A549 (cell line): Measurements from ENCODE around the gene SDHAF2. TPM values are rescaled to one million over a fixed set of nuclear protein-coding genes. Genes with fewer than 3 reads are reported as not detected.
A peak's percentile ranks its signal among the peaks of the same experiment; 100 is the strongest.

Experiments used
- ATAC-seq, 2 experiments: fragments of 200-7000 bp in 1 of 2; fragments of >200 bp in 1 of 2; cut with Nextera tagmentation in 1 of 2; cut with Tn5 transposase in 1 of 2; 3 replicates each; pipeline versions ENCODE4 v1.8.0 to v1.9.1; 2018 to 2020; ENCODE audit warnings: mild to moderate bottlenecking in 1 of 2, moderate library complexity in 1 of 2
- CTCF ChIA-PET: fragments of 300-600 bp; sonication (Branson Sonifier 250); formaldehyde crosslinking; extraction: SDS; loops from one replicate; lab custom pipeline; 2021; ENCODE audit warnings: antibody characterized with exemption, inconsistent platforms; lab: Yijun Ruan, JAX
- POLR2A ChIA-PET: fragments of 350-600 bp; formaldehyde crosslinking; extraction: SDS; loops from one replicate; lab custom pipeline; 2021; ENCODE audit warnings: antibody characterized with exemption, inconsistent platforms; lab: Yijun Ruan, JAX
- DNase-seq, 2 experiments: peaks; one replicate each; pipeline versions ENCODE4 v3.0.0 to v3.0.0-alpha.2; 2011 to 2016; ENCODE audit warnings: low read depth in 1 of 2, low spot score in 1 of 2
- FAIRE-seq: peaks from 2 replicates; lab custom pipeline; 2011; peaks lifted over from hg19 to GRCh38; lab: Jason Lieb, UNC
- H3K27ac ChIP-seq, 2 experiments: fragments of >200 bp; sonication (Bioruptor Twin); formaldehyde crosslinking; 3 replicates each; pipeline ENCODE4 v1.5.1; 2016 to 2017
- H3K4me1 ChIP-seq: fragments of >200 bp; sonication (Bioruptor Twin); formaldehyde crosslinking; 3 replicates; pipeline ENCODE4 v1.6.1; 2016
- H3K4me2 ChIP-seq: fragments of >200 bp; sonication (Bioruptor Twin); formaldehyde crosslinking; 3 replicates; pipeline ENCODE4 v1.6.1; 2016
- H3K4me3 ChIP-seq: fragments of >200 bp; sonication (Bioruptor Twin); formaldehyde crosslinking; 3 replicates; pipeline ENCODE4 v1.5.1; 2016
- H3K9me3 ChIP-seq: fragments of >200 bp; sonication (Bioruptor Twin); formaldehyde crosslinking; 3 replicates; pipeline ENCODE4 v1.6.1; 2016
- BCL3 ChIP-seq: fragments of >200 bp; sonication (Bioruptor Twin); formaldehyde crosslinking; IDR thresholded peaks from 3 replicates; pipeline ENCODE4 v1.6.1; 2016
- BHLHE40 ChIP-seq: IDR thresholded peaks from 2 replicates; pipeline ENCODE4 v1.6.1; 2012; ENCODE audit warnings: low read depth, low read length, inconsistent platforms
- CBX2 ChIP-seq: fragments of 200-600 bp; sonication (generic); IDR thresholded peaks from 2 replicates; pipeline ENCODE4 v1.6.1; 2016; ENCODE audit warnings: low read depth, mild to moderate bottlenecking, borderline replicate concordance
- CBX8 ChIP-seq: fragments of 200-600 bp; sonication (generic); IDR thresholded peaks from 2 replicates; pipeline ENCODE4 v1.6.1; 2016
- CHD2 ChIP-seq: fragments of 150-350 bp; IDR thresholded peaks from 2 replicates; pipeline ENCODE4 v1.6.1; 2014; ENCODE audit warnings: low read length; ENCODE audit not compliant: partially characterized antibody
- EHF ChIP-seq: fragments of 250-450 bp; sonication (Bioruptor Pico); IDR thresholded peaks from 2 replicates; pipeline ENCODE4 v1.5.0; 2020; ENCODE audit warnings: mild to moderate bottlenecking
- EHMT2 ChIP-seq: fragments of 200-600 bp; sonication (generic); IDR thresholded peaks from 2 replicates; pipeline ENCODE4 v1.6.1; 2016; ENCODE audit warnings: antibody characterized with exemption, low read depth, mild to moderate bottlenecking, moderate library complexity
- ESRRA ChIP-seq: fragments of 150-350 bp; IDR thresholded peaks from 2 replicates; pipeline ENCODE4 v1.6.1; 2014; ENCODE audit warnings: mild to moderate bottlenecking, low read length, borderline replicate concordance
- FOSB ChIP-seq: fragments of 250-450 bp; sonication (Bioruptor Pico); IDR thresholded peaks from 2 replicates; pipeline ENCODE4 v1.5.0; 2020; ENCODE audit warnings: mild to moderate bottlenecking, moderate library complexity
- FOSL2 ChIP-seq, 2 experiments: fragments of 450-650 bp in 1 of 2; fragments of >200 bp in 1 of 2; sonication (Bioruptor Twin) in 1 of 2; formaldehyde crosslinking; IDR thresholded peaks; 2 replicates each; pipeline versions ENCODE4 v1.5.0 to v1.6.1; 2016 to 2020; ENCODE audit warnings: mild to moderate bottlenecking in 1 of 2, moderate library complexity in 1 of 2
- FOXS1 ChIP-seq: fragments of 250-450 bp; sonication (Bioruptor Pico); IDR thresholded peaks from 2 replicates; pipeline ENCODE4 v1.5.0; 2020; ENCODE audit warnings: mild to moderate bottlenecking, moderate library complexity
- GATA3 ChIP-seq: IDR thresholded peaks from 2 replicates; pipeline ENCODE4 v1.6.1; 2012; ENCODE audit warnings: borderline replicate concordance
- HEYL ChIP-seq: fragments of 250-450 bp; sonication (Bioruptor Pico); IDR thresholded peaks from 2 replicates; pipeline ENCODE4 v1.8.0; 2021; ENCODE audit warnings: mild to moderate bottlenecking, moderate library complexity
- JUN ChIP-seq, 2 experiments: fragments of >200 bp; sonication (Bioruptor Twin); formaldehyde crosslinking; IDR thresholded peaks; 2 replicates in 1 of 2; 3 replicates in 1 of 2; pipeline ENCODE4 v1.6.1; 2016 to 2017
- KDM5A ChIP-seq: fragments of 200-600 bp; sonication (generic); IDR thresholded peaks from 2 replicates; pipeline ENCODE4 v1.6.1; 2016; ENCODE audit warnings: antibody characterized with exemption, mild to moderate bottlenecking
- MAZ ChIP-seq: fragments of 150-350 bp; IDR thresholded peaks from 2 replicates; pipeline ENCODE4 v1.6.1; 2014; ENCODE audit warnings: antibody characterized with exemption, low read depth, low read length, borderline replicate concordance
- MYC ChIP-seq: IDR thresholded peaks from 2 replicates; pipeline ENCODE4 v1.6.1; 2012; ENCODE audit warnings: mild to moderate bottlenecking, inconsistent platforms, low read length, improper control_type of control experiment, borderline replicate concordance
- NPAS2 ChIP-seq: fragments of 250-450 bp; sonication (Bioruptor Pico); IDR thresholded peaks from 2 replicates; pipeline ENCODE4 v1.8.0; 2022; ENCODE audit warnings: mild to moderate bottlenecking, moderate library complexity, borderline replicate concordance
- NR3C1 ChIP-seq: fragments of >200 bp; sonication (Bioruptor Twin); formaldehyde crosslinking; IDR thresholded peaks from 3 replicates; pipeline ENCODE4 v1.6.1; 2017
- PHF8 ChIP-seq: fragments of 200-600 bp; sonication (generic); IDR thresholded peaks from 2 replicates; pipeline ENCODE4 v1.6.1; 2016; ENCODE audit warnings: low read depth, mild to moderate bottlenecking, antibody characterized with exemption, moderate library complexity, borderline replicate concordance
- RARB ChIP-seq: fragments of 250-450 bp; sonication (Bioruptor Pico); IDR thresholded peaks from 2 replicates; pipeline ENCODE4 v1.8.0; 2021; ENCODE audit warnings: mild to moderate bottlenecking, moderate library complexity
- ZFP36 ChIP-seq: fragments of 450-650 bp; IDR thresholded peaks from 2 replicates; pipeline ENCODE4 v1.6.1; 2014; ENCODE audit warnings: borderline replicate concordance; ENCODE audit not compliant: partially characterized antibody
- ZNF302 ChIP-seq: fragments of 250-450 bp; sonication (Bioruptor Pico); IDR thresholded peaks from 2 replicates; pipeline ENCODE4 v1.9.0; 2021; ENCODE audit warnings: inconsistent platforms, mild to moderate bottlenecking, moderate library complexity
- WGBS: methylation state at CpG from one replicate; pipeline ENCODE4 v1.1.6; 2017; ENCODE audit errors: missing lambda C conversion rate; 5-methylcytosine and 5-hydroxymethylcytosine counted together
- polyA plus RNA-seq, 4 experiments: library from polyadenylated mRNA; depleted of rRNA in 3 of 4; stranded (reverse); fragments of >200 nt; fragmentation: RNase III in 1 of 4; extraction: RNeasy Plus Mini Kit Qiagen cat#74134 plus additional on column Dnase treatment in 1 of 4; gene quantifications; 2 replicates in 3 of 4; 3 replicates in 1 of 4; pipeline ENCODE4 v1.2.3, GENCODE V29; 2011 to 2017
- TF ChIP-seq, protein P1 (sequence below): IDR thresholded peaks from 2 replicates; pipeline ENCODE4 v1.6.1; 2012
- TF ChIP-seq, protein P2 (sequence below): IDR thresholded peaks from 2 replicates; pipeline ENCODE4 v1.6.1; 2012
- TF ChIP-seq, protein P3 (sequence below): IDR thresholded peaks from 2 replicates; pipeline ENCODE4 v1.6.1; 2012; ENCODE audit warnings: low read depth, borderline replicate concordance
- TF ChIP-seq, protein P4 (sequence below): fragments of 250-450 bp; sonication (Bioruptor Pico); IDR thresholded peaks from 2 replicates; pipeline ENCODE4 v1.5.0; 2021; ENCODE audit warnings: mild to moderate bottlenecking, moderate library complexity, borderline replicate concordance

Gene SDHAF2
- polyA plus RNA-seq, 2 of the 4 experiments (the other 2 are of a cell fraction), result 44.4 to 76.4 TPM

DNA sequence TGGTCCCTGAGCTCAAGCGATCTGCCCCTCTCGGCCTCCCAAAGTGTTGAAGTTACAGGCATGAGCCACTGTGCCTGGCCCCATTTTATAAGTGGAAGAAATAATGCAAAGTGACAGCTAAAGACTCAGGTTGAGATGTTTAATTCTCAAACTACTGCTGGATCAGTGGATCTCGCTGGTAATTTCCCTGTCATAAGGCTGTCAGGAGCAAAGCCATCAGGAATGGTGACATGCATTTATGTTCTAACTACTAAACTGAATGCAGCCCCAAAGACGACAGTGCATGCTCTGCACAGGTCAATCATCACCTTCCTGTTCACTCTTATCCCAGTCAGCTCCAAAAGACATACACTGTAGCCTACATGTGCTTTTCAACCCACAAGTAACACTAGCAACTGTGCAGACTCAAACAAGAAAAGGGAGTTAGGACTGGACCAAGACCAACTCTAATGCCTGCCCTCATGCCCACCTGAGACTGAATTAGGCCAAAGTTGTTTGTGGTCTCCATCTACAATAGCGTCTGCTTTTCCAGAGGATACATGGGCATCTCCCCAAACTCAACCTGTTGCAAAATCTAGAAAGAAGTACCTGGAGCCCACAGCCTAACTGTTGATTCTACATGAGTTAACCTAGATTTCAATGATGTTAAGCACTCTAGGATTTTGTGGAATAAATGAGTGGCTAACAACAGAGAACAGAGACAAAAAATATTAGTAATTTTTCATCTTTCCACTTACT lies 22.8 kb upstream of the SDHAF2 start:
- H3K4me3 ChIP-seq, result no peak overlapping the region
- WGBS, result 92% methylated on average over 5 of the region's 5 CpGs
- no peak for ATAC-seq
- FAIRE-seq, result no peak
- no peak for TF ChIP-seq FOSL2 (IDR thresholded peaks at IDR 0.05)
- no peak for TF ChIP-seq FOSL2 (CRISPR knock-in tag; IDR thresholded peaks at IDR 0.05)
- no peak for TF ChIP-seq NPAS2 (CRISPR knock-in tag)
- no peak for TF ChIP-seq CBX8
- TF ChIP-seq KDM5A, result no peak
- TF ChIP-seq ZNF302 (CRISPR knock-in tag), result no peak
- TF ChIP-seq FOSB (CRISPR knock-in tag), result no peak
- no peak for TF ChIP-seq ESRRA
- TF ChIP-seq, protein P1, sequence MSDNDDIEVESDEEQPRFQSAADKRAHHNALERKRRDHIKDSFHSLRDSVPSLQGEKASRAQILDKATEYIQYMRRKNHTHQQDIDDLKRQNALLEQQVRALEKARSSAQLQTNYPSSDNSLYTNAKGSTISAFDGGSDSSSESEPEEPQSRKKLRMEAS, result no peak
- TF ChIP-seq CBX2, result no peak
- no peak overlapping the region for H3K27ac ChIP-seq
- no peak overlapping the region for H3K4me2 ChIP-seq
- no peaks in the 10 kb centered on the region for H3K9me3 ChIP-seq
- no peaks in the 10 kb centered on the region for H3K4me1 ChIP-seq
- ChIA-PET POLR2A (no interaction called here), CTCF (interaction anchor here (3.0 kb wide), 1 partner anchor 21 kb away, joined by 11 read pairs; no protein-coding TSS in a partner anchor)
- DNase-seq, result no peak

GRCh38 chr11:61411589-61411988 lies 18.3 kb upstream of the SDHAF2 start:
- ATAC-seq, result 0 out of 6 replicates have a peak, but pooled peaks of 1 of the 2 experiments have one; percentile 19
- Histone ChIP-seq H3K4me1 (no peaks in the 10 kb centered on the region), H3K4me2 (no peak overlapping the region), H3K27ac (no peak overlapping the region), H3K4me3 (no peak overlapping the region), H3K9me3 (no peaks in the 10 kb centered on the region)
- no peak for FAIRE-seq
- WGBS, result 83% methylated on average over 9 of the region's 9 CpGs
- TF ChIP-seq, protein P1, result no peak
- TF ChIP-seq BHLHE40, result no peak
- TF ChIP-seq CHD2, result no peak
- TF ChIP-seq NR3C1, result no peak
- no peak for TF ChIP-seq FOSL2 (IDR thresholded peaks at IDR 0.05)
- no peak for TF ChIP-seq FOSL2 (CRISPR knock-in tag; IDR thresholded peaks at IDR 0.05)
- TF ChIP-seq JUN (IDR thresholded peaks at IDR 0.05), result no peak
- no peak for TF ChIP-seq RARB (CRISPR knock-in tag)
- TF ChIP-seq HEYL (CRISPR knock-in tag), result no peak
- TF ChIP-seq ESRRA, result no peak
- TF ChIP-seq, protein P2, sequence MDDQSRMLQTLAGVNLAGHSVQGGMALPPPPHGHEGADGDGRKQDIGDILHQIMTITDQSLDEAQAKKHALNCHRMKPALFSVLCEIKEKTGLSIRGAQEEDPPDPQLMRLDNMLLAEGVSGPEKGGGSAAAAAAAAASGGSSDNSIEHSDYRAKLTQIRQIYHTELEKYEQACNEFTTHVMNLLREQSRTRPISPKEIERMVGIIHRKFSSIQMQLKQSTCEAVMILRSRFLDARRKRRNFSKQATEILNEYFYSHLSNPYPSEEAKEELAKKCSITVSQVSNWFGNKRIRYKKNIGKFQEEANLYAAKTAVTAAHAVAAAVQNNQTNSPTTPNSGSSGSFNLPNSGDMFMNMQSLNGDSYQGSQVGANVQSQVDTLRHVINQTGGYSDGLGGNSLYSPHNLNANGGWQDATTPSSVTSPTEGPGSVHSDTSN, result no peak
- no peak for TF ChIP-seq ZFP36
- TF ChIP-seq, protein P3, sequence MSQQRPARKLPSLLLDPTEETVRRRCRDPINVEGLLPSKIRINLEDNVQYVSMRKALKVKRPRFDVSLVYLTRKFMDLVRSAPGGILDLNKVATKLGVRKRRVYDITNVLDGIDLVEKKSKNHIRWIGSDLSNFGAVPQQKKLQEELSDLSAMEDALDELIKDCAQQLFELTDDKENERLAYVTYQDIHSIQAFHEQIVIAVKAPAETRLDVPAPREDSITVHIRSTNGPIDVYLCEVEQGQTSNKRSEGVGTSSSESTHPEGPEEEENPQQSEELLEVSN, result no peak
- DNase-seq, result no peak
- ChIA-PET POLR2A (no interaction called here), CTCF (interaction anchor here (1.3 to 1.4 kb wide), 2 partner anchors 24 to 26 kb away, joined by 3 to 6 read pairs; no protein-coding TSS in a partner anchor)

- POLR2A ChIA-PET, result interaction anchor here (0.6 to 1.7 kb wide), 2 partner anchors 9 to 16 kb away, joined by 3 to 11 read pairs; partner anchors contain the start of genes CPSF7 and SDHAF2
- TF ChIP-seq MYC (no peak), FOSB (CRISPR knock-in tag) (no peak), GATA3 (no peak), FOXS1 (CRISPR knock-in tag) (no peak), BCL3 (no peak), EHF (CRISPR knock-in tag) (no peak), NPAS2 (CRISPR knock-in tag) (no peak), EHMT2 (no peak), MAZ (no peak), CBX2 (no peak), PHF8 (no peak)
- TF ChIP-seq, protein P4, sequence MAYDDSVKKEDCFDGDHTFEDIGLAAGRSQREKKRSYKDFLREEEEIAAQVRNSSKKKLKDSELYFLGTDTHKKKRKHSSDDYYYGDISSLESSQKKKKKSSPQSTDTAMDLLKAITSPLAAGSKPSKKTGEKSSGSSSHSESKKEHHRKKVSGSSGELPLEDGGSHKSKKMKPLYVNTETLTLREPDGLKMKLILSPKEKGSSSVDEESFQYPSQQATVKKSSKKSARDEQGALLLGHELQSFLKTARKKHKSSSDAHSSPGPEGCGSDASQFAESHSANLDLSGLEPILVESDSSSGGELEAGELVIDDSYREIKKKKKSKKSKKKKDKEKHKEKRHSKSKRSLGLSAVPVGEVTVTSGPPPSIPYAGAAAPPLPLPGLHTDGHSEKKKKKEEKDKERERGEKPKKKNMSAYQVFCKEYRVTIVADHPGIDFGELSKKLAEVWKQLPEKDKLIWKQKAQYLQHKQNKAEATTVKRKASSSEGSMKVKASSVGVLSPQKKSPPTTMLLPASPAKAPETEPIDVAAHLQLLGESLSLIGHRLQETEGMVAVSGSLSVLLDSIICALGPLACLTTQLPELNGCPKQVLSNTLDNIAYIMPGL (CRISPR knock-in tag), result no peak
These were observed 16.4 kb upstream of the SDHAF2 start for GRCh38 chr11:61413496-61413895.

More at GRCh38 chr11:61413496-61413895, 16.4 kb upstream of the SDHAF2 start:
- H3K27ac ChIP-seq, result no peak overlapping the region
- no peaks in the 10 kb centered on the region for H3K9me3 ChIP-seq
- FAIRE-seq (no peak), ATAC-seq (no peak), DNase-seq (no peak)
- CTCF ChIA-PET, result interaction anchor here (1.1 to 1.4 kb wide), 3 partner anchors 12 to 22 kb away, joined by 3 to 5 read pairs (median 4); partner anchors contain the start of genes CPSF7 and SDHAF2
- peaks cover 9% of the 10 kb centered on the region; the same call in 2 of the 3 replicates for H3K4me1 ChIP-seq
- 78% methylated on average over 3 of the region's 3 CpGs for WGBS
- H3K4me2 ChIP-seq, result no peak overlapping the region
- H3K4me3 ChIP-seq, result no peak overlapping the region
